GM21526 (cell line): ENCODE data around the gene SEMA4G.

Experiments used
- ATAC-seq: cut with Tn5 transposase; IDR thresholded peaks from one replicate; pipeline ENCODE4 v1.9.1; 2021; ENCODE audit warnings: moderate library complexity; ENCODE audit not compliant: unreplicated experiment, low FRiP score

The SEMA4G gene

DNA sequence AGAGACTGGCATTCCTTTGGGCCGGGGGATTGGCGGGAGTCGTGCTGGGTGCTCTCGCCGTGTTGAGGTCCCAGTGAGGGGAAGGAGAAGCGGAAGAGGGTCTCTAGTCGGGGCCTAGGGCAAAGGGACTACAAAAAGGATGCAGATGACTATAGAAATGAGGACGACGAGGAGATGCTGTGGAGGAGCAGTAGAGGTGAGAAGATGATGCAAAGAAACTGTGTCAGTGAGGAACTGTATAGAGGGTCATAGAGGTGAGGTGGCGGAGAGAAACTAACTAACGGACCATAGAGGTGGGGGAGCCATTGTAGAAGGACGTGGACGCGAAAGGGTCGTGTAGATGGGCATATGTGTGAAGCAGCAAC lies 18.4 kb downstream of the SEMA4G start:
- no peak for ATAC-seq

DNA sequence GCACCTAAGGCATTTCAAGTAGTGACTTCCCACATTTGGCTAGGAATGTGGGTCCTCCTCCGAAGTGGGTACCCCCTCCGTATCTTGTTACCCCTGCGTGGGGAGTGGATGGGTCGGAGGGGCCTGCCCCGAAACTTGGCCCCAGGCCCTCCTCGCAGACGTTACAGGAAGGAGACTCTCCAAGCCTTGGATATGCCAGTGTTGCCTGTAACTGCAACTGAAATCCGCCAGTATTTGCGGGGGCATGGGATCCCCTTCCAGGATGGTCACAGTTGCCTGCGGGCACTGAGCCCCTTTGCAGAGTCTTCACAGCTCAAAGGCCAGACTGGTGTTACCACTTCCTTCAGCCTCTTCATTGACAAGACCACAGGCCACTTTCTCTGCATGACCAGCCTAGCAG lies 18.9 kb downstream of the SEMA4G start:
- no peak for ATAC-seq

DNA sequence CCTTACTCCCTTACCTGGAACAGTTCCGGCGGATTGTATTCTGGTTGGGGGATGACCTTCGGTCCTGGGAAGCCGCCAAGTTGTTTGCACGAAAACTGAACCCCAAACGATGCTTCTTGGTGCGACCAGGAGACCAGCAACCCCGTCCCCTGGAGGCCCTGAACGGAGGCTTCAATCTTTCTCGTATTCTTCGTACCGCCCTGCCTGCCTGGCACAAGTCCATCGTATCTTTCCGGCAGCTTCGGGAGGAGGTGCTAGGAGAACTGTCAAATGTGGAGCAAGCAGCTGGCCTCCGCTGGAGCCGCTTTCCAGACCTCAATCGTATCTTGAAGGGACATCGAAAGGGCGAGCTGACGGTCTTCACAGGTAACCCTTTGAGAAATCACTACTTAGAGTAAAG lies 19.8 kb downstream of the SEMA4G start:
- no peak for ATAC-seq

DNA sequence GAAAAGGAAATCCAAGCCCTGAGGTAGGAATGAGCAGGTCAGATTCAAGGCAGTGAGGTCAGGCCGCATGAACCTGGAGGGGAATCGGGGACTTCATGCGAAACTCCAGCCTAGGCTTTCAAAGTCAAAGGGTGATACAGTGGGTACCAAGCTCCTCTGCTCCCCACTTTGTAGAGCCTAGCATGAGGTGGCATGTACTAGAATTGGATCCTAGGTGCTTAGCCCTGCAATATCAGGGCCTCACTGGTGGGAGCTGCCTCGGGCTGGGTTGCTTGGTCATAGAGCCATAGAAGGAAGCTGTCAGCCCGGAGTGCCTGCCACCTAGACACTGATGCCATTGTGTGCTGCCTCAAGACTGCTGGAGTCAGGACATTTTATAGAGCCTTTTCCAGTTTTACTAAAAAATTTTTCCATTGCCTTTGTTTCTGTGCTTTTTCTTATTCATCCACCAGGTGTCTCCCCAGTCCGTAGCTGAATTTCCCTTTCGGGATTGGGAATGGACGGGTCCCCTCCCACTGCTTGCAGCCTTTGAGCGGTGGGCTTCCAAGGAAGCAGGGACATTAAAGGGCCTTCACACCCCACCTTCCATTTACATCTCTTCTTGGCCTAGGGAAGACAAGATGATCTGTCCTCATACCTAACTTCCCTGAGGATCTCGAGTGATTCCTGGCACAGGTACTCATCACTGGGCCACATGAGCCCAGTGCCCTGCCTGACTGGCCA lies 24.8 kb downstream of the SEMA4G start:
- no peak for ATAC-seq

DNA sequence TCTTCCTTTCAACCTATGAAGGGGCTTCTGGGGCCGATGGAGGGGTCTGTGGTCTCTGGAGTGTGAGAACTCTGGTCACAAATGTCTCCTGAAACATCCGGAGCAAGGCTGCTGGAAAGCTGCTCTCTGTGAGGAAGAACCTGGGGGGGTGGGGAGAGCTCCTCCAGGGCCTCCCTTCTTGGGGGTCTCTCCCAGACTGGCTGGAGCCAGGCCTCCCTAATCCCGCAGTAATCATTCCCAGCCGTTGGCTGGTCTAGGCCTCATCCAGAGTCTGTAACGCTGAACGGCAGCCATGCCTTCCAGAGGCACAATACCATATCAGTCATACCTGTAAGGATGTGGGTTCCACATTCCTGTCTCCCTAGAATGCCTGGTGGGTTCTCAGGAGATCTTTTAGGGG lies 25.9 kb downstream of the SEMA4G start:
- ATAC-seq = no peak

DNA sequence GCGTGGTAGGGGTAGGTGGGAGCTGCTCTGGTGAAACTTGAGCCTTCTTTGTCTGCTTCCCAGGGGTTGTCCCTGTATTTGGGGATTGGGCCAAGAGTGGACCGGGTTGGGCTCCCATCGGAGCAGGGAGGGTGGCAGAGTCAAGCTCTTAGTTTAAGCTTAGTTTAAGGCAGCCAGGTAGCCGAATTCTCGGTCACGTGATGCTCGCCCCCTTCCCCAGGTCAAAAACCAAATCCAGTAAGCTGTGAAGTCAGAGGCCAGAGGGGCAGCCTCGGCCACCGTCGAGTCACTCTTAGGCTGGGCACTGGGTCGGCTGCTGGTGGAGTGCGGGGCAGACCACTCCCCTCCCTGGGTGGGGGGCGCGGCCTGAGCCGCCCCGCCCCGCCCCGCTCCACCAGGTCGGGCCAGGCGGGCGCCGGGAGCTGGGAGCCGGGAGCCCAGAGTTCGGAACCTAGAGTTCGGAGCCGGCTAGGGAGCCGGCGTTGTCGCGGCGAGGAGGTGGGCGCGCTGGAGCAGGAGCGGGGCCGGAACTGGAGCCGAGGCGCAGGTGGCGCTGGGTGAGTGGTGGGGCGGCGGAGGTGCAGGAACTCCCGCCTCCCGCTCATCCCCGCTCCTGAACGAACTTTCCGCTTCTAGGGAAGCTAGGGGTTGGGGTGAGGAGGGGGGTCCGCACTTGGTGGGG lies 27.5 kb downstream of the SEMA4G start:
- ATAC-seq = no peak

DNA sequence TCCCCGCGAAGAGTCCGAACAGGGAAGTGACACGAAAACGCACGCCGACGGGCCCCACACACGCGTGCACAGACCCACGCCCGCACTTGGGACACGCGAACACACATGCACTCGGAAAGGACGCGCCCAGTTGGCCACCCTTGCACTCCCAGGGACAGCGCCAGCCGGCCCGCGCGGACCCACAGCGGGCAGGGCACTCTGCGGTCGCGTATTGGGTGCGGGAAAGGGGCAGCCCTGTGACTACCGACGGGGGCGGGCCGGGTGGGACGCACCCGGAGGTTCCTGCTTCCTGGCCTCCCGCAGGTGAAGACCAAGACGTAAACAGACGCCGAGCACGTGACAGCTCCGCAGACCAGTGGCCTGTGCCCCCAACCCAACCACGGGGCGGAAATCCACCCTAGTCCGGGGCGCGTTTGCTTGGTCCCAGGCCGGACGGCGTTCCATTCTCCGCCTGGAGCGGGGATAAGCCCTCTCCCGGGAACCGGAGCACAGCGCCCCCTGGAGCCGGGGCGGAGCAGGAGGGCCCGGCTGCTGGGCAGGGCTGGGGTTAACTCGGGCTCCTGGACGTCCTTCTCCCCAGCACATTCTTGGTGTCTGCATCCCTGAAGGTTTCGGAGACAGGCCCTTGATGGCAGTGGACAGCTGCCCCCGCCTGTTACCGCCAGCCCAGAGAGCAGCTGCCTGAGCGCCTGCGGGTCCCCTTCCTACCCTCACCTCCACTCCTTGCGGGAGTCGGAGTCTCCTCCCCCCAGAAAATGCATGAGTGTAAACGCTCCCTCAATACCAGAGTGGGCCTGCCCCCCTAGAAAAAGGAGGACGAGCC lies 28.3 kb downstream of the SEMA4G start:
- peak; percentile 44 for ATAC-seq

DNA sequence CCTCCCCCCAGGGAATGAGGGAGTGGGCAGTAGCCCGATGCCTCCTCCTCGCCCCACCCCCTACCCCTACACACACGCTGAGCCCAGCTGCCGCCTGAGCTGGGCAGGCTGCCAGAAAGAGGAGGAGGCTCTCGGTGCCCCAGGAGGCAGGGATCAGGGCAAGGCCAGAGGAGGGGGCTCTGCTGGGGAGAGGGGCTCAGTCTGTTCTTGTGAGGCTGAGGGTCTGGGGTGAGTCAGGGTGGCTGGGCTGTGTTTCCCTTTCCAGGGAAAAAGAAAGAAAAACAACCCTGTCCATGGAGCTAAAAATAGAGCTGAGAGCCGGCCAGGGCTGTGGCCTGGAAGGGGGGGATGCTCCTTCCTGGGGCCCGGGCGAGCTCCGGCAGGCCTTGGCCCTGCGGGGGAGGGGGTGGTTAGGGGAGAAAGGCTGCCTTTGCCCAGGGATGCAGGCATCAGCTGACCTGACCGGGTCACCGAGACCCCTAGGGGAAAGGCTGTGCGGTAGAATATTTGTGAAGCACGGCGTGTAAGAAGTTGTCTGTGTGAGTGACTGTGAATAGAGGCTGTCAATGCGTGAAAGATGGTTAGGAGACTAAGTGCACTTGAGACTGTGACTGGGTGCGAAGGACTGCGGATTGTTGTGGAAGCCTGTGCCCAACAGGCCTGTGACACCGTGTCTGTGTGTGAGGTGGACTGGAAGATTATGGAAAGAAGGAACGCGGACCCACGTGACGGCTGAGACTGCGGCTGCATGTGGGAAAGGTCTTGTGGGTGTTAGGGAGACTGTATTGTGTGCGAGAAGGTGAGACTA lies 29.1 kb downstream of the SEMA4G start:
- ATAC-seq = no peak

DNA sequence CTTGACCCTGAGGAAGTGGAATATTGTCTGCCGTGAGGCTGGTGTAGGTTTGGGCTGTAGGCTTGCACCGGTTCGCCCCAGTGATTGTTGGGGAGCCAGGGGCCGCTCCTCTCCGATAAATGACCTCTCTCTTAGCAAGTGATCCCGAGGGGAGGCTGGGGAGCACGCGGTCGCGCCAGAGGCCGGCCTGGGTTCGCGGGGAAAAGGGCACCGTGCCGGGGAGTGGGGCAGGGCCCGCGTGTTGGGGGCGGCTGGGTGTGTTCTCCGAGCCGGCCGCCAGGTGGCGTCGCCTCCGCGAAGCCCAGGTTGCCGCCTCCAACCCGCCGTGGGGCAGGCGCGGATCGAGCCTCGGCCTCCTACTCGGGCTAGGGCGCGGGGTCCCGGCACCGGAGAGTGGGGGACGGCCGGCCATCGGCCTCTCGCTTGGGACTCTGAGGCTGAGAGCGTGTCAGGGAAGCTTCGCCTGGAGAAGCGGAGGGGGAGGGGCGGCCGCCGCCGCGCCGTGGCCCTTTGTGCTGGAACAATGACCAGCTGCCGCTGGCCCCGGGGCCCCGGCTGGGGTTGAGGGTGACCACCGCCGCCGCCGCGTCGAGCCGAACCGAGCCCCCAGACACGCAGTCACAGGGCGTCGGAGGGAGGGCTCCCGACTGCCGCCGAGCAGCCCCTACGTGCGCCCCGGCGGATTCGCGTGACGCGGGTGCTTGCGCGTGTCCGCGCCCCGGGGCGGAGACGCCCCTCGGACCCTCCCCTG lies 29.9 kb downstream of the SEMA4G start:
- ATAC-seq = no peak

DNA sequence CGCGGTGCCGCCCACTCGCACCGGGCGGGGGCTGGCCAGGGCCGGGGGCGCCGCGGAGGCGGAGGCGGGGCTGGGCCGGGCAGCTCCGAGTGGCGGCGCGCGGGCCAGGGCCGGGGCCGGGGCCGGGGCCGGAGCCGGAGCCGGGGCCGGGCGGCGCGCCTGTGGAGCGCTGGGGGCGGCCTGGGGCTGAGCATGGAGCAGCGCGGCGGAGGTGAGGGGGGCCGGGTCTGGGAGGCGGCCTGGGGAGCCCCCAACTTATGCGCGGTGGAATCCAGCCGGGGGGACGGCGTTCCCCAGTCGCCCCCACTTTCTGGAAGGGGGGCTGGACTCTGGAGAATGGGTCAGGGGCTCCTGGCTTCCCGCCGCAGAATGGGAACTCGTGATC lies 30.4 kb downstream of the SEMA4G start, which contains the start of gene LZTS2:
Gene LZTS2 (plus strand): TSS at position 67 of the 385 bp plus-strand sequence. CDS start 2,731 bp downstream, outside the sequence.
- no peak for ATAC-seq

DNA sequence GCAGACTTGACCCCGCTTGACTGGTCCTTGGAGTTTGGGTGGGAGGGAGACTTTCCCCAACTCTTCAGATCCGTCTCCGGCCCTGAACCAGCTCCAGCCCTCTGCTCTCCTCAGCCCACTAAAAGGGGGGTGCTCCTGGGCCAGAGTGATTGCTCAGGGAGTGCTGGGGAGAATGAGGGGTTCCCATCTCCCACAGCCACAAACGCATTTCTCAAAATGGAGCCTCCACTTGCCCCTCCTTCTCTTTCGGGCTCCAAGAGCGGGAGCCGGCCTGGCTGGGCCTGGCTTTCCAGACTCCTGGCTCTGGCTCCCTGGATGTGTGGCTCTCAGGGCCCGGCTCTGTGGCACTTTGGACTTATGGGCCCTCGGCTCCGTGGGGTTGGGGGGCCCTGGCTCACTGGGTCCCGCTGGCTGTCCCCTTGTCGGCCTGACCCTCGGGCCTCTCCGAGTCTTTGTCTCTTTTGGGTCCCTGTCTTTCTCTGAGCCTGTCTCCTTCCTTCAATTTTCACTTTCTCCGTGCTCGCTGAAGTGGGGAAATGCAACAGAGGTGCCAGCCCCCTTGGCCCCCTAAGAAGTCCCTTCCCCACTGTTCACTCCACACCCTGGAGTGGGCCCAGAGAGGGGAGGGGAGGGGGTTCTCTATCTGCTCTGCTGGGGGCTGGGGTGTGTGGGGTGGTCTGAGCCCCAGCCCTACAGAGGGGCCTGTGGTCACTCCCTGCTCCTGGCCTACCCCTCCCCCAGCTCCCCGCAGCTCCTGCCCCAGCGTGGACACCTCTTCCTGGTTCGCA lies 31.0 kb downstream of the SEMA4G start:
- no peak for ATAC-seq

DNA sequence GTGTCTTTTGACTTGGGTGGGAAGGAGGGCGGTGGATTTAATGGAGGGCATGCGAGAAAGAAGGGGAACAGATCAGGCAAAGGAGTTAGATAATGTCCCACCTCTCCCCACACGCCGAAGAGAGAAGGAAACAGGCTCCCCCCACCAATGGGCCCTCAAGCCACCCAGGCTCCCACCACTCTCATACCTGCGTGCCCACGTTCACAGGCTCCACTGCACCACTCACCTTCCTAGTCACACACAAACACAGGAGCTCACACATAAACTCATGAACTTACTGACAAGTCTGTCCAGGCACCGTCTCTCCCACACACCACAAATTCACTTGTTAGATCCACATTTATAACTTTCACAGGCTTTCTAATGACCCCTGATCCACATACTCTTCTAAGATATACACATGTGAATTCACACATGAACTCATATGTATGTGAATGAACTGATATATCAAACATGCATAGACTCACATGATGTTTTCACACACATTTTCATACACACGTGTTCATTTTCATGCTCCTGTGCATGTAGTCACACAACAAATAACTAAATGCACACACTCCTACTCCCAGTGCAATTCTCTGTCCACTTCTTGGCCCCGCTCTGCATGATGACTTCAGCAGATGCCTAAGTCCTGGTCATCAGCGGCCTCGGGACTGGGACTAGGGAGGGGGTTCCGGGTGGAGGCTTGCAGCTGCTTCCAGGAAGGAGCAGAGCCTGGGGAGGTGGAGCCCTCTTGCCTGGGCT lies 31.8 kb downstream of the SEMA4G start:
- no peak for ATAC-seq

DNA sequence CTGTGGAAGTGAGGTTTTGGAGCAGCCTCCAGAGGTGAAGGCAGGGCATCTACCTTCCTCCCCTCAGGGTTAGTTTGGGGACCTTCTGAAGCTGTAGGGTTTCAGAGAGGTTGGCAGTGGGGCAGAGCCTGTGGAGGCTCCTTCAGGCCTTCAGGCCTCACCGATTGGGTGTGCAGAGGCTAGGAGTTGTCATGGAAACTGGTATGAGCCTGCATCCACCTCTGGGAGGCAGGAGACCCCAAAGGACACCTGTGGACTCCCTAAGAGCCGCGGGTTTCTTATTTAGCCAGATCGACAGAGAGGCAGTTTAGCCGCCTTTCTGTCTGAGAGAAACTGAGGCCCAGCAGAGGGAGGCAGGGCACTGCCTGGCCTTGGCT lies 32.3 kb downstream of the SEMA4G start:
- ATAC-seq = no peak

DNA sequence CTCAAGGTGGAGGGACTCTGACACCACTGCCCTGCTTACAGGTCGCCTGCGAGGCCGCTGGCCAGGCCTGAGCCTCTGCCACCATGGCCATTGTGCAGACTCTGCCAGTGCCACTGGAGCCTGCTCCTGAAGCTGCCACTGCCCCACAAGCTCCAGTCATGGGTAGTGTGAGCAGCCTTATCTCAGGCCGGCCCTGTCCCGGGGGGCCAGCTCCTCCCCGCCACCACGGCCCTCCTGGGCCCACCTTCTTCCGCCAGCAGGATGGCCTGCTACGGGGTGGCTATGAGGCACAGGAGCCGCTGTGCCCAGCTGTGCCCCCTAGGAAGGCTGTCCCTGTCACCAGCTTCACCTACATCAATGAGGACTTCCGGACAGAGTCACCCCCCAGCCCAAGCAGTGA lies 33.2 kb downstream of the SEMA4G start:
- ATAC-seq = no peak

DNA sequence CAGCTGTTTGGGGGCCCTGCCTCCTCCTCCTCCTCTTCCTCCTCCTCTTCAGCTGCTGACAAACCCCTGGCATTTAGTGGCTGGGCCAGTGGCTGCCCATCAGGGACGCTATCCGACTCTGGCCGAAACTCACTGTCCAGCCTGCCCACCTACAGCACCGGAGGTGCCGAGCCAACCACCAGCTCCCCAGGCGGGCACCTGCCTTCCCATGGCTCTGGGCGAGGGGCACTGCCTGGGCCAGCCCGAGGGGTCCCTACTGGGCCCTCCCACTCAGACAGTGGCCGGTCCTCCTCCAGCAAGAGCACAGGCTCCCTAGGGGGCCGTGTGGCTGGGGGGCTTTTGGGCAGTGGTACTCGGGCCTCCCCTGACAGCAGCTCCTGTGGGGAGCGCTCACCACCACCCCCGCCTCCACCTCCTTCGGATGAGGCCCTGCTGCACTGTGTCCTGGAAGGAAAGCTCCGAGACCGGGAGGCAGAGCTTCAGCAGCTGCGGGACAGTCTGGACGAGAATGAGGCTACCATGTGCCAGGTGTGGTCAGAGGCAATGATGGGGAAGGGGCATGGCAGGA lies 34.4 kb downstream of the SEMA4G start:
- ATAC-seq = no peak

DNA sequence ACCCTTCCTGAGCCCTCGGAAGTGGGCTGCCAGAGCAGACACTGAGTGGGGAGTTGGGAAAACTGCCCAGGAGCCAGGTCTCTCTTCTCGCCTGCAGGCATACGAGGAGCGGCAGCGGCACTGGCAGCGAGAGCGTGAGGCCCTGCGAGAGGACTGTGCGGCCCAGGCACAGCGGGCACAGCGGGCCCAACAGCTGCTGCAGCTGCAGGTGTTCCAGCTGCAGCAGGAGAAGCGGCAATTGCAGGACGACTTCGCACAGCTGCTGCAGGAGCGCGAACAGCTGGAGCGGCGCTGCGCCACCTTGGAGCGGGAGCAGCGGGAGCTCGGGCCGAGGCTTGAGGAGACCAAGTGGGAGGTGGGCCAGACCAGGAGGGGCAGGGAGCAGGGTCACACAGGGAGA lies 36.1 kb downstream of the SEMA4G start:
- no peak for ATAC-seq

DNA sequence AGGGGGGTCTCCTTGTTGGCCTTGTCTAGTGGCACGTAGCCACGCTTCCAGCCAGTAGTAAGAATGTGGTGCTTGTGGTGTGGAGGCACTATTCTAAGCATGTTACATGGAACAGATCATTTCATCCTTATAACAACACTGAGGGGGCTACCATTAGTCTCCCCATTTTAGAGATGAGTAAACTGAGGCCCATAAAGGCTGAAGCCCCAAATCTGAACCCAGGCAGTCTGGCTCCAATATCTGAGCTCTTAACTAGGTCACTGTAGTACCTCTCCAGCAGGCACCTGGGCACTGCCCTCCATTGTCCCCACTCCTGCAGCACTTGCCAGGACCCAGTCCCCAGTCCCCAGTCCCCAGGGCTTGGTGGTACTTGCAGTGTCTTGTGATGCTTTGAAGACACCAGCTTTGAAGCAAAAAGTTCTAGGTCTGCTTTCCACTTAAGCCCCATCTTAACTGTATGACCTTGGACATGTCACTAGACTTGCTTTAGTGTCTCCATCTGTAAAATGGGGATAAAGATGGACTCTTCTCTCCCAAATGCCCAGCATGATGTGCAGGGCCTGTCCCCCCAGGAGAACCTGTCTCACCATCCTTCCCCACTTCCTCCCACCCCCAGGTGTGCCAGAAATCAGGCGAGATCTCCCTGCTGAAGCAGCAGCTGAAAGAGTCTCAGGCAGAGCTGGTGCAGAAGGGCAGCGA lies 36.7 kb downstream of the SEMA4G start:
- ATAC-seq = no peak
